Raji (cell line): Measurements from ENCODE around the gene PLXNA4.

Source experiments
- POLR2A ChIP-seq: IDR thresholded peaks from 2 replicates; pipeline ENCODE4 v1.6.1; 2011; ENCODE audit warnings: low read depth, low read length, control low read depth; ENCODE audit not compliant: insufficient read depth

PLXNA4 gene

DNA sequence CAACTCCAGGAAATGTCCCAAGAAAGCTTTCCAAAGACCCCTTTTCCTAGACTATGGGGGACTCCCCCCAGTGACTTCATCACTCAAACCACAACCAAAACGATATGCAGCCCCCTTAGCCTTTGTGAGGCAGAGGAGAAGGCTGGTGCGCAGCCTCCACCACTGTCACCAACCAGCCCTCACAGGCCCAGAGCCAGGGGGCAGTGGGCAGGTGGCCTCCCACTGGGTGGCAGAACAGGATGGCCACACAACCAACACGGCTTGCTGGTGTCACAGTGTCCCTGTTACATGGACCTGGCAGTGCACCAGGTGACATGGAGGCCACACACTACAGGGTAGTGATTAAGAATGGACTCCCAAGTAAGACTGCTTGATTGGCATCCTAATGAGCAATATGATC is 172.0 kb downstream of the PLXNA4 start:
- TF ChIP-seq POLR2A = no peak

DNA sequence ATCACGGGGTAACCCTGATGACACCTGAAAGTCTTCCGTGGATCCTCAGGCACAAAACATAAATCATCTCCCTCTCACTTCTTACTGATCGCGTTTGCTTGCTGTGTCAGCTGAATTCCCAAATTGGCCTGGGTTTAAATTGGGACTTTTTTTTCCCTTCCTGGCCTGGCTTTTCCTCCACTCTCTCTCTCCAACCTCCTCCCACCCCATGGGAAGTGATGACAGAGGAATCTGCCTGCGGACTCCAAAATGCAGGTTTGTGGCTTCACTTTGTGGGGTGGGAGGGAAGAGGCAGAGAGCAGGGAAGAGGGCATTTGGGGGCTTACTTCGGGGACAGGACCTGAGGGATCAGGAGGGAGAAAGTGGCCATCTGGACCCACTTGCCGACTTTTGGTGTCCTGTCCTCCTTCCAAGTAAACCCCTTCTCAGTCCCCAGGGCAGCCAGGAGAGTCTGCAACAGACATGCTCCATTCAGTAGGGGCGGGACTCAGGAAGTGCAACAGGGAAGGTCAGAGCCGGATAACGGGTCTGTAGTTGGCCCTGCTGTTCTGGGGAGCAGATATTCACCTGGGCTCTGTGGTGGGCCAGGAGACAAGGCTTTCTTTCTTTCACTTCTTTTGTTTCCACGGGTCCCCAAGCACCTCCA is 172.7 kb downstream of the PLXNA4 start:
- no peak for TF ChIP-seq POLR2A

DNA sequence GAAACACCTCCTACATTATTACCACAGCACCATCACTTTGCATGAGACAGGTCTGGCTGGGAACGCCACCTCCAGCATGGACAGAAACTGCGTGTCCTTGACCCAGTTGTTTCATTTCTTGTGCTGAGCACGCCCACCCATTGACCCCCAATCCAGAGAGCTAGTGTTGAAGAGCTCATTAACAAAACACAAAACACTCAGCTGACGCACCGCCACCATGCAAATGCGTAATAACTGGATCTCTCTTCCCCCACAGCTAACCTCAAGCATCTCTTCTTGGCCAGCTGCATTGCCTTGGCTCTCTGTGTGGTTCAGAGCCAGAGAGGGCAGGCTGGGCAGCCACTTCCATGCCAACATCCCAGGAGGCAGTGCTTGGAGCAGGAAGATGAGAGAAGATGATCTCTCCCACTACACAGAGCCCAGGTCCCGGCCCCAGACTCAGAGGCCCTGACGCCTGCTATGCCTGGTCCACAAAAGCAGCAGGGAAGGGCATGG is 173.5 kb downstream of the PLXNA4 start:
- TF ChIP-seq POLR2A = no peak

DNA sequence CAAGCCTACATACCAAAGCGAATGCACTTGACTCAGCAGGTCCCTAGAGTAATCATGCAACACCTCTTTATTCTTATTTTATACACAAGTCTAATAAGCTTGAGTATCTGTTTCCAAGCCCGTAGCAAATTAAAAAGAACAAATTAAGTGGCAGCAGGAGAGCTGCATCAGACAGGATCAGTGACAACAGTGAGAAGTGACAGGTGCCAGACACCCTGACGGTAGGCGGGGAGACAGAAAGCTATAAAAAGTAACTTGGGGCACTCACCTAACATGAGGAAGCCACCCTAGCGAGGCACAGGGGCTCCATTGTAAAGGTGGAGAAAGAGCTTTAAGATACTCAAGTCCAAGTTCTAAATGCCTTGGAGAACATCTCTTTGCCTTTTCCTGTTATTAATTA is 174.2 kb downstream of the PLXNA4 start:
- TF ChIP-seq POLR2A = no peak

- no peak for TF ChIP-seq POLR2A
Observed at GRCh38 chr7:132400561-132401142, 175.6 kb downstream of the PLXNA4 start.

- TF ChIP-seq POLR2A = no peak
Observed at GRCh38 chr7:132399367-132399766, 176.9 kb downstream of the PLXNA4 start.

- no peak for TF ChIP-seq POLR2A
Observed at GRCh38 chr7:132398253-132398925, 177.9 kb downstream of the PLXNA4 start.

DNA sequence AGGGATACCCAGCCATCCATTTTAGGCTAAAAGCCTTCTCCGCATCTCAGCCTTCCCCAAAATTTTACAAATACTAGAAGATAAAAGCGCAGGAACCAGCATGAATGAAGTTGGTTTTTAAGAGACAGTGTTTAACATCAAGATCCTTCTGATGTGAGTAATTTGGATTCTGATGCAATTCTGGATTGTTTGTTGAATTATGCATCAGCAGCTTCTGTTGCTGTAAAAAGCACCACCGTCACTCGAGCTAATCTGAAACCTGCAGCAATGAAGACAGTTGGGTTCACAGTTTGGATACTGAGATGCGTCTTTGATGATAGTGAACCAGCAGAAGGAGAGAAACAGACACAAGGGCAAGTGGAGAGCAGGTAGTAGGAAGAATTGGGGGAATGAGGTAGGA is 179.2 kb downstream of the PLXNA4 start:
- no peak for TF ChIP-seq POLR2A

DNA sequence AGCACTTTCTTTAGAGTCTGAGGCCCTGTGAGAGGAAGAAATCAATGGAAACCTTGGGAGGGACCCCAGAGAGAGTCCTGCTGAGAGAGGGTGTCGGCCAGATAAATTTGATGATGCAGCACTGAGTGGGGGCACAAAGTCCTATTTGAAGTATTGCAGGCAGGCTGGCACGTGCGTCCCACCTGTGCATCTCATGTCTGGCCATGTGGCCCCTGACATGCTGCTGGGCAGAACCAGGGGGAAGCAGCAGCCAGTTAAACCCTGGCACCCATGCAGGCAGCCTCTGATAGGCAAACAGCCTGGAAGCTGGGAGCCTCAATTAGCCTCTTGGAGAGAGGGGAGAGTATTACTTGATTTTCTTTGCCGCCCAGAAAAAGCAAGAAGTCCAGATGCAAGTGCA is 180.9 kb downstream of the PLXNA4 start:
- no peak for TF ChIP-seq POLR2A

DNA sequence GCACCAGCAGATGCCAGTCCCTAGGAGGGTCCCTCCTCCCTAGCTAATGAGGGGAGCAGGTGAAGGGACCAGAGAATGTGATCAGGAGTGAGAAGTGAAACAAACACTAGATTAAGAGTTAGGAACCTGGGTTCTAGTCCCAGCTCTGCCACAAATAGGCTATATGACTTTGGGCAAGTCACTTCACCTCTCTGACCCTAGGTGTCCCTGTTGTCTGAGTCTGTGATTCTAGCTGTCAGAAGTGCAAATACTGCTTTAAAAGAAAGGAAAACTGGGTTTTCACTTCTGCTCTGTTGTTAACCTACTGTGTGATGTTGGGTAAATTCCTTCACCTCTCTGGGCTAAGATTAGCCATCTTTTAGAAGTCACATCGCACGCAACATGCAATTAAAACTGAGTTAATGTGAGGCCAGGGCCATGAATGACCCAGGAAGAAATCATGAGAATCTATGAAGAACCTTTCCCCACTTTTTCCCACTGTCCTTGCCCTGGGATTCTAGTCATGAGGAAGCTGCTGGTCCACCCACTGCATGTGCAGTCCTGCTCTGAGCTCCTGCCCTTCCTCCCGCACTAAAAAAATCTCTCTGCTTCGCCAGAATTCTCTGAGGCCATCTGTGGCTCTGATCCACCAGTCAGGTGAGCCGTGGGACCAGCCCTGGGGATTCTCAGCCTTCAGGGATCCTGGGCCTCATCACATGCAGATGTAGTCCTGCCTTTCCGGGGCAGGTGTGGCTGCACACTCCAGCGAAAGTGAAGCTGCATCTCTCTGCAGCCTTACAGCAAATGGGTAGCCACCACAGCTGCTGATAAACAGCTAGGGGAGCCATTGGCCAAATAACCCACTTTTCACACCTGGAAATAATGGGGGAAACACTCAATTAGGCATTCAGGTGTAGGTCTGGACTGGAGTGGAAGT is 181.7 kb downstream of the PLXNA4 start:
- TF ChIP-seq POLR2A = no peak

DNA sequence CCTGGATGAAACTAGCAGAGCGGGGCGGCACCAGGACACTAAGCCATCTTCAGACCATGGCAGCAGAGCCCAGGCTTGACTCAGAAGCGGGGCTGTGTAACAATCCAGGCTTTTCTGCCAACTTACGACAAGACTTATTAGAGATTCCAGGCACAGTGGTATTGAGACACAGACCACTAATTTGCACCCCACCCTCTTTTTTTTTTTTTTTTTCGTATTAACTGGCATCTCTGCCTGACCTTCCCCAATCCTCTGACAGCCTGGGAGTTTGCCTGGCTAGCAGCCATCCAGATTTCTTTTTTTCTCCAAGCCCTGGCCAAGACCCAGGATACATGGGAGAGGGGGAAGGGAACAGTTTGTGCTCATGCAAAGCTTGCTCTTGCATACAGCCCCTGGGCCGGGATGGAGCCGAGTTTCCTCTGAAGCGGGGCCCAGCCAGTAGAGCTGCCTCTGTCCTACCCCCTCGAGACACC is 182.4 kb downstream of the PLXNA4 start:
- no peak for TF ChIP-seq POLR2A

- no peak for TF ChIP-seq POLR2A
Observed at GRCh38 chr7:132392713-132393112, 183.6 kb downstream of the PLXNA4 start.

DNA sequence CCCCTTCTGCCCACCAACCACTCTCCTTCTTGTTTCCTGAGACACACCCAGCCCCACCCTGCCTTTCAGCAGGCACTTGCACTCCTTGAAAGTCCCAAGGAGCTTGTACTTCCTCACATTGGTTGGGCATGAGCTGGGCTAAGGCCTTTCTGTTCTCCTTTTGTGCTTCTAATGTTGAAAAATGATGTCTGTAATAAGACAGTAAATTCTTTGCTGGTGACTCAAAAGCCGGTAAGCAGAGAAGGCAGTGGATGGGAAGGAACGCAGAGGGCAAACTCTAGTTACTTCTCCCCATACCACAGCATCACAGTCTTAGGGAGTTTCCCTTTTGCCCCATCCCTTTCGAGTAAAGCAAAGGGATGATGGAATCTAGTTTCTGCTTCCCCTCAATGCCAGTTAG is 185.6 kb downstream of the PLXNA4 start:
- no peak for TF ChIP-seq POLR2A

GRCh38 chr7:132388688-132389087 is 187.6 kb downstream of the PLXNA4 start:
- TF ChIP-seq POLR2A = no peak

GRCh38 chr7:132387596-132387995 is 188.7 kb downstream of the PLXNA4 start:
- no peak for TF ChIP-seq POLR2A

GRCh38 chr7:132386201-132386681 is 190.0 kb downstream of the PLXNA4 start:
- no peak for TF ChIP-seq POLR2A

- no peak for TF ChIP-seq POLR2A
Observed at GRCh38 chr7:132383962-132384361, 192.3 kb downstream of the PLXNA4 start.
